ENCODE results near the gene HRAS.

DNA sequence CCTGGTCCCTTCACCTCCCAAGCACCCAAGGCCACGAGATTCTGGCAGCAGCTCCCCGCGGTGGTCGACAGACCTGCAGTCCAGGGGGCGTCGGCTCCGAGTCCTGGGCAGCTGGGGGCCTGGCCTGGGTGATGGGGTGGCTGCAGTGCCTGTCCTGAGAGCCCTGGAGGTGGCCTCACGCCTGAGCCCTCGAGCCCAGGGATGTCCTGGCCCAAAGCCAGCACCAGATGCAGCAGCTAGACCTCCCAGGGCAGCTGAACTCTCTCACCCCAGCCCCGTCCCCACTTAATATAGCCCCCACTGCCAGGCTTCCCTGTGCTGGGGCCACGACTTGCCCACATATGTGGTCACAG is 18.6 kb upstream of the HRAS start:
- no peak for TF ChIP-seq CTCF (conservative IDR thresholded peaks at IDR 0.05 in 1 of 2, IDR thresholded peaks at IDR 0.05 in 1 of 2; ENCODE audit: extremely low read depth in 1 of 2, insufficient read depth in 1 of 2, low read depth in 1 of 2, low read length in 2 of 2)
- TF ChIP-seq EZH2 (IDR thresholded peaks at IDR 0.05; ENCODE audit: borderline replicate concordance, low read length), result no peak

All from mammary epithelial cell (primary cell).